ENCODE measurements around the gene SPX. TPM values are rescaled to one million over a fixed set of nuclear protein-coding genes. Genes with fewer than 3 reads are reported as not detected.

SPX gene
- total RNA-seq, 4 donors from 2014 or later, result not detected

- Histone ChIP-seq H3K27ac (no peak overlapping the region), H3K4me1 (no peaks in the 10 kb centered on the region), H3K9me3 (no peaks in the 10 kb centered on the region), H3K27me3 (no peaks in the 10 kb centered on the region), H3K4me3 (peak overlapping the region in 3 of 4 donors; percentile 47 to 60 (median 59)), H3K36me3 (no peaks in the 10 kb centered on the region)
- TF ChIP-seq CTCF (IDR thresholded peaks at IDR 0.05) (no peak), POLR2A (IDR thresholded peaks at IDR 0.05) (no peak)
- no peak for DNase-seq
Observed at GRCh38 chr12:21526721-21527345, 737 bp downstream of the SPX start.

- Histone ChIP-seq H3K36me3 (no peaks in the 10 kb centered on the region), H3K27me3 (no peaks in the 10 kb centered on the region), H3K4me1 (no peaks in the 10 kb centered on the region), H3K9me3 (no peaks in the 10 kb centered on the region), H3K27ac (peak overlapping the region in 1 of 4 donors; percentile 35), H3K4me3 (peak overlapping the region; percentile 37 to 60 (median 53))
- TF ChIP-seq POLR2A (IDR thresholded peaks at IDR 0.05), result no peak
- TF ChIP-seq CTCF (IDR thresholded peaks at IDR 0.05), result no peak
- DNase-seq, result peak; percentile 47 to 72 (median 50)
Observed at GRCh38 chr12:21527451-21528180, 1.5 kb downstream of the SPX start.

- no peak for DNase-seq
- TF ChIP-seq POLR2A (IDR thresholded peaks at IDR 0.05), result no peak
- TF ChIP-seq CTCF (IDR thresholded peaks at IDR 0.05), result no peak
- Histone ChIP-seq H3K4me1 (no peaks in the 10 kb centered on the region), H3K4me3 (no peak overlapping the region), H3K27me3 (no peaks in the 10 kb centered on the region), H3K9me3 (no peaks in the 10 kb centered on the region), H3K27ac (no peak overlapping the region), H3K36me3 (no peaks in the 10 kb centered on the region)
Observed at GRCh38 chr12:21528953-21529352, 2.9 kb downstream of the SPX start.

GRCh38 chr12:21529456-21529855, 3.4 kb downstream of the SPX start:
- Histone ChIP-seq H3K27ac (no peak overlapping the region), H3K4me1 (no peaks in the 10 kb centered on the region), H3K27me3 (no peaks in the 10 kb centered on the region), H3K4me3 (no peak overlapping the region), H3K36me3 (no peaks in the 10 kb centered on the region), H3K9me3 (no peaks in the 10 kb centered on the region)
- no peak for DNase-seq
- no peak for TF ChIP-seq POLR2A (IDR thresholded peaks at IDR 0.05)
- TF ChIP-seq CTCF (IDR thresholded peaks at IDR 0.05), result no peak

GRCh38 chr12:21538061-21538653, 12.1 kb downstream of the SPX start:
- no peaks in the 10 kb centered on the region for H3K9me3 ChIP-seq
- H3K4me3 ChIP-seq, result no peak overlapping the region
- H3K27me3 ChIP-seq, result no peaks in the 10 kb centered on the region
- TF ChIP-seq POLR2A (IDR thresholded peaks at IDR 0.05) (no peak), CTCF (IDR thresholded peaks at IDR 0.05) (no peak)
- no peak for DNase-seq
- no peak overlapping the region for H3K27ac ChIP-seq
- H3K4me1 ChIP-seq, result no peaks in the 10 kb centered on the region
- no peaks in the 10 kb centered on the region for H3K36me3 ChIP-seq

All from Peyer's patch (tissue), 4 donors.